ENCODE results near the gene PVALEF.

The PVALEF gene

DNA sequence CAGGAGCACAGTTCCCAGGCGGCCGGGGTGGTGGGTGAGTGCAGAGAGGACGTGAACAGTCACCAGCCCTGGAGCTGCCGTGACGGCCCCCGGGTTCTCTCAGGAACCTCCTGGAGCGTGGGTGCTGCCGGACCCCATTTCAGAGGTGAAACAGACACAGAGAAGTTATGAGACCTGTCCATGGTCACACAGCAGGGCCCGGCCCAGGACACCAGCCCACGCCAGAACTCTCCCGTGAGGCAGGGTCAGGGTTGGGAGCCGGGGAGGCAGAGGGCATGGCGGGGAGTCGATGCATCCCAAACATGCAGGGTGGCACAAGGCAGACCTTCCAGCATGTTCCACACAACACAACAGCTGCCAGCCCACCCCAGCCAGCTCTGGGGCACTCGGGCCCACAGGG, 3.8 kb upstream of the PVALEF start:
- 91% methylated on average over 15 of the region's 15 CpGs for WGBS
- H3K27ac ChIP-seq (ENCODE audit: low read length, poor library complexity, severe bottlenecking): no peak overlapping the region

DNA sequence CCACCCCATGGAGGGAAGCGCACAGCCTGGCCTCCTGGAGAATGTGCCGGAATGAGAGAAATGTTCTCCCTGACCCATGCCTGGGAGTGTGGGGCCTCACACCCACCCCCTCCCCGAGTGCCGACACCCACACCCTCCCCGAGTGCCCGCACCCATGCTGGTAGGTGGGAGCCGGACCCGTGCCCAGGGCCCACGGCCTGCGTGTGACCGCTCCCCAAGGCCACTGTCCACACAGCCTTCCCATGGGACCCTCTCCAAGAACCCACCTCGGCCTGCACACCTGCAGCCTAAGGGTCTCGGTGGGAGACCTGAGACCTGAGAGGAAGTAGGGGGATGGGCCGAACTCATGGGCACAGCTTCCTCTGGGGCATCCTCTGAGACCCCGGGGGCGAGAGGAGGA, 3.3 kb upstream of the PVALEF start:
- Histone ChIP-seq H3K27me3 (ENCODE audit: control insufficient read depth in 1 of 2, insufficient read depth in 1 of 2, low read length in 2 of 2) (peaks cover 34 to 67% of the 10 kb centered on the region in 2 experiments), H3K27ac (ENCODE audit: low read length, poor library complexity, severe bottlenecking) (no peak overlapping the region), H3K4ac (ENCODE audit: low read depth in 1 of 2, low read length in 2 of 2) (no peak overlapping the region), H3K18ac (ENCODE audit: low read depth in 1 of 2, low read length in 2 of 2) (no peak overlapping the region), H3K14ac (ENCODE audit: low read length in 2 of 2) (no peak overlapping the region), H2BK12ac (ENCODE audit: low read length in 2 of 2) (no peak overlapping the region), H3K9ac (ENCODE audit: low read length) (no peak overlapping the region), H2BK120ac (ENCODE audit: low read depth, low read length) (no peak overlapping the region), H2AFZ (ENCODE audit: low read depth, low read length) (no peak overlapping the region), H2AK5ac (ENCODE audit: low read length, severe bottlenecking) (no peak overlapping the region), H3K4me3 (ENCODE audit: insufficient read depth in 1 of 2, low read depth in 1 of 2, low read length in 2 of 2) (no peak overlapping the region), H4K8ac (ENCODE audit: low read length) (no peak overlapping the region), H3K9me3 (ENCODE audit: control insufficient read depth, low read length) (no peaks in the 10 kb centered on the region), H3K36me3 (ENCODE audit: control insufficient read depth in 1 of 2, insufficient read depth in 2 of 2, low read depth in 1 of 2, low read length in 2 of 2) (no peaks in the 10 kb centered on the region), H4K91ac (ENCODE audit: low read length) (no peak overlapping the region), H2BK15ac (ENCODE audit: low read depth, poor library complexity, severe bottlenecking) (no peak overlapping the region), H3K4me2 (ENCODE audit: low read length, poor library complexity, severe bottlenecking) (no peak overlapping the region), H3K4me1 (ENCODE audit: control insufficient read depth, insufficient read depth, low read depth, low read length) (peaks cover 8% of the 10 kb centered on the region), H2BK5ac (ENCODE audit: low read depth, low read length, poor library complexity, severe bottlenecking) (no peak overlapping the region), H3K23ac (ENCODE audit: low read length in 2 of 2) (no peak overlapping the region), H3K79me1 (replicated peaks; ENCODE audit: low read length, poor library complexity, severe bottlenecking) (no peaks in the 10 kb centered on the region)
- 87% methylated on average over 15 of the region's 16 CpGs for WGBS
- no peak for DNase-seq

More for the DNA sequence above, 3.8 kb upstream of the PVALEF start:
- no peak overlapping the region for H2AK5ac ChIP-seq (ENCODE audit: low read length, severe bottlenecking)
- H3K79me1 ChIP-seq (replicated peaks; ENCODE audit: low read length, poor library complexity, severe bottlenecking): no peaks in the 10 kb centered on the region
- no peak overlapping the region for H2BK12ac ChIP-seq (ENCODE audit: low read length in 2 of 2)
- H2AFZ ChIP-seq (ENCODE audit: low read depth, low read length): no peak overlapping the region
- H4K91ac ChIP-seq (ENCODE audit: low read length): no peak overlapping the region
- H3K9me3 ChIP-seq (ENCODE audit: control insufficient read depth, low read length): no peaks in the 10 kb centered on the region
- peaks cover 8% of the 10 kb centered on the region for H3K4me1 ChIP-seq (ENCODE audit: control insufficient read depth, insufficient read depth, low read depth, low read length)
- H3K4me3 ChIP-seq (ENCODE audit: insufficient read depth in 1 of 2, low read depth in 1 of 2, low read length in 2 of 2): no peak overlapping the region
- DNase-seq: no peak
- H3K4ac ChIP-seq (ENCODE audit: low read depth in 1 of 2, low read length in 2 of 2): no peak overlapping the region
- no peak overlapping the region for H3K18ac ChIP-seq (ENCODE audit: low read depth in 1 of 2, low read length in 2 of 2)
- no peak overlapping the region for H4K8ac ChIP-seq (ENCODE audit: low read length)
- H3K14ac ChIP-seq (ENCODE audit: low read length in 2 of 2): no peak overlapping the region
- no peak overlapping the region for H2BK5ac ChIP-seq (ENCODE audit: low read depth, low read length, poor library complexity, severe bottlenecking)
- H2BK120ac ChIP-seq (ENCODE audit: low read depth, low read length): no peak overlapping the region
- no peak overlapping the region for H2BK15ac ChIP-seq (ENCODE audit: low read depth, poor library complexity, severe bottlenecking)
- peaks cover 30 to 63% of the 10 kb centered on the region in 2 experiments for H3K27me3 ChIP-seq (ENCODE audit: control insufficient read depth in 1 of 2, insufficient read depth in 1 of 2, low read length in 2 of 2)
- H3K36me3 ChIP-seq (ENCODE audit: control insufficient read depth in 1 of 2, insufficient read depth in 2 of 2, low read depth in 1 of 2, low read length in 2 of 2): no peaks in the 10 kb centered on the region
- H3K9ac ChIP-seq (ENCODE audit: low read length): no peak overlapping the region
- no peak overlapping the region for H3K4me2 ChIP-seq (ENCODE audit: low read length, poor library complexity, severe bottlenecking)
- H3K23ac ChIP-seq (ENCODE audit: low read length in 2 of 2): no peak overlapping the region

GRCh38 chr17:81162491-81162890, 2.8 kb upstream of the PVALEF start:
- no peaks in the 10 kb centered on the region for H3K36me3 ChIP-seq (ENCODE audit: control insufficient read depth in 1 of 2, insufficient read depth in 2 of 2, low read depth in 1 of 2, low read length in 2 of 2)
- no peak overlapping the region for H2AK5ac ChIP-seq (ENCODE audit: low read length, severe bottlenecking)
- no peaks in the 10 kb centered on the region for H3K9me3 ChIP-seq (ENCODE audit: control insufficient read depth, low read length)
- no peak overlapping the region for H2BK12ac ChIP-seq (ENCODE audit: low read length in 2 of 2)
- H3K9ac ChIP-seq (ENCODE audit: low read length): no peak overlapping the region
- no peak overlapping the region for H4K8ac ChIP-seq (ENCODE audit: low read length)
- H2BK5ac ChIP-seq (ENCODE audit: low read depth, low read length, poor library complexity, severe bottlenecking): no peak overlapping the region
- H3K27ac ChIP-seq (ENCODE audit: low read length, poor library complexity, severe bottlenecking): no peak overlapping the region
- no peak overlapping the region for H2BK15ac ChIP-seq (ENCODE audit: low read depth, poor library complexity, severe bottlenecking)
- H3K27me3 ChIP-seq (ENCODE audit: control insufficient read depth in 1 of 2, insufficient read depth in 1 of 2, low read length in 2 of 2): peaks cover 39 to 72% of the 10 kb centered on the region in 2 experiments
- H3K18ac ChIP-seq (ENCODE audit: low read depth in 1 of 2, low read length in 2 of 2): no peak overlapping the region
- H3K4me1 ChIP-seq (ENCODE audit: control insufficient read depth, insufficient read depth, low read depth, low read length): peaks cover 8% of the 10 kb centered on the region
- H3K14ac ChIP-seq (ENCODE audit: low read length in 2 of 2): no peak overlapping the region
- no peak overlapping the region for H3K23ac ChIP-seq (ENCODE audit: low read length in 2 of 2)
- H2BK120ac ChIP-seq (ENCODE audit: low read depth, low read length): no peak overlapping the region
- H4K91ac ChIP-seq (ENCODE audit: low read length): no peak overlapping the region
- no peak overlapping the region for H3K4me2 ChIP-seq (ENCODE audit: low read length, poor library complexity, severe bottlenecking)
- WGBS: 96% methylated on average over 7 of the region's 11 CpGs
- no peaks in the 10 kb centered on the region for H3K79me1 ChIP-seq (replicated peaks; ENCODE audit: low read length, poor library complexity, severe bottlenecking)
- DNase-seq: no peak
- H3K4me3 ChIP-seq (ENCODE audit: insufficient read depth in 1 of 2, low read depth in 1 of 2, low read length in 2 of 2): no peak overlapping the region
- no peak overlapping the region for H2AFZ ChIP-seq (ENCODE audit: low read depth, low read length)
- H3K4ac ChIP-seq (ENCODE audit: low read depth in 1 of 2, low read length in 2 of 2): no peak overlapping the region

- Histone ChIP-seq H3K27me3 (ENCODE audit: control insufficient read depth in 1 of 2, insufficient read depth in 1 of 2, low read length in 2 of 2) (peaks cover 46 to 75% of the 10 kb centered on the region in 2 experiments), H3K4me3 (ENCODE audit: insufficient read depth in 1 of 2, low read depth in 1 of 2, low read length in 2 of 2) (no peak overlapping the region), H2BK15ac (ENCODE audit: low read depth, poor library complexity, severe bottlenecking) (no peak overlapping the region), H2BK12ac (ENCODE audit: low read length in 2 of 2) (no peak overlapping the region), H3K9me3 (ENCODE audit: control insufficient read depth, low read length) (no peaks in the 10 kb centered on the region), H3K23ac (ENCODE audit: low read length in 2 of 2) (no peak overlapping the region), H3K79me1 (replicated peaks; ENCODE audit: low read length, poor library complexity, severe bottlenecking) (no peaks in the 10 kb centered on the region), H3K27ac (ENCODE audit: low read length, poor library complexity, severe bottlenecking) (no peak overlapping the region), H3K4me2 (ENCODE audit: low read length, poor library complexity, severe bottlenecking) (no peak overlapping the region), H2BK5ac (ENCODE audit: low read depth, low read length, poor library complexity, severe bottlenecking) (no peak overlapping the region), H3K36me3 (ENCODE audit: control insufficient read depth in 1 of 2, insufficient read depth in 2 of 2, low read depth in 1 of 2, low read length in 2 of 2) (no peaks in the 10 kb centered on the region), H4K91ac (ENCODE audit: low read length) (no peak overlapping the region), H3K4ac (ENCODE audit: low read depth in 1 of 2, low read length in 2 of 2) (no peak overlapping the region), H3K9ac (ENCODE audit: low read length) (no peak overlapping the region), H4K8ac (ENCODE audit: low read length) (no peak overlapping the region), H2AK5ac (ENCODE audit: low read length, severe bottlenecking) (no peak overlapping the region), H2AFZ (ENCODE audit: low read depth, low read length) (no peak overlapping the region), H3K18ac (ENCODE audit: low read depth in 1 of 2, low read length in 2 of 2) (no peak overlapping the region), H3K14ac (ENCODE audit: low read length in 2 of 2) (no peak overlapping the region), H2BK120ac (ENCODE audit: low read depth, low read length) (no peak overlapping the region), H3K4me1 (ENCODE audit: control insufficient read depth, insufficient read depth, low read depth, low read length) (peaks cover 8% of the 10 kb centered on the region)
- DNase-seq: no peak
- WGBS: 87% methylated on average over 15 of the region's 19 CpGs
Observed at GRCh38 chr17:81163051-81163695, 2.1 kb upstream of the PVALEF start.

Data from mesenchymal stem cell (in vitro differentiated cells and primary cell).